ENCODE data around the gene OPN3. TPM values are rescaled to one million over a fixed set of nuclear protein-coding genes. Genes with fewer than 3 reads are reported as not detected.

The OPN3 gene
- total RNA-seq, 3 donors from 2014 or later, result 12.0 to 22.4 (median 16.1) TPM

DNA sequence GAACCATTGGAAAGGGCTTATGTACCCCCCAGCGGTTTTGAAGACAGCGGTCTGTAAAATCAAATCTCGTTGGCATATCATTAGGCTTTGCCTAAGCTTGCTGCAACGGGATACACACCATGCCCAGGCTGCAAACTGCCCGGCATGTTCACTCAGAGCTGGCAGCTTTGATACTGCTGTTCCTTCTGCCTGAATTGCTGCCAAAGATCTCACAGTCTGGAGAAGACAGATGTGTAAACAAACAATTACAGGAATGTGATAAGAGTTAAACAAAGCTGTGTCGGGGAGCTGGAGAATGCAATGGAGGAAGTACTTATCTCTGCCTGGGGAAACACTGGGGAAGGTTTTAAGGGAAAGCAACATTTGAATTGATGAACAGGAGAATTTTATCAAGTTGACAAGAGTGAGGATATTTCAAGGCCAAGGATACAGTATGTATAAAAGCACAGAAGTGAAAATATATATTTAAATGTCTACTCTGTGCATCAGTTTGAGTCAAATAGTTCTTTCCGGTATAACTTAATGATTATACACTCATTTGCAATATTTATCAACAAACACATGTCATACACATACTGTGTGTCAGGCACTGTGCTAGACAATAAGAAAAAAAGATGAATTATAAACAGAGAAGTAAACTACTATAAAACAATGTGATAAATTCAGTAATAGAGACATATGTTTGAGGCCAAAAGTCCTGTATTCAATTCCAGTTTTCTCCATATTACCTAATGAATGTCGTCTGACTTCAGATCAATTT, 29.9 kb downstream of the OPN3 start:
- Histone ChIP-seq H3K27me3 (no peaks in the 10 kb centered on the region), H3K4me1 (no peaks in the 10 kb centered on the region), H3K4me3 (no peak overlapping the region), H3K36me3 (no peaks in the 10 kb centered on the region), H3K27ac (no peak overlapping the region), H3K9me3 (no peaks in the 10 kb centered on the region)
- no peak for DNase-seq (ENCODE audit: low spot score in 2 of 2)
- intact Hi-C loops (cut with DNase I; ENCODE audit: low total_unique reads), result no loop called here
- TF ChIP-seq POLR2A (IDR thresholded peaks at IDR 0.05), result no peak
- TF ChIP-seq POLR2AphosphoS5 (IDR thresholded peaks at IDR 0.05), result no peak
- TF ChIP-seq, protein P1, sequence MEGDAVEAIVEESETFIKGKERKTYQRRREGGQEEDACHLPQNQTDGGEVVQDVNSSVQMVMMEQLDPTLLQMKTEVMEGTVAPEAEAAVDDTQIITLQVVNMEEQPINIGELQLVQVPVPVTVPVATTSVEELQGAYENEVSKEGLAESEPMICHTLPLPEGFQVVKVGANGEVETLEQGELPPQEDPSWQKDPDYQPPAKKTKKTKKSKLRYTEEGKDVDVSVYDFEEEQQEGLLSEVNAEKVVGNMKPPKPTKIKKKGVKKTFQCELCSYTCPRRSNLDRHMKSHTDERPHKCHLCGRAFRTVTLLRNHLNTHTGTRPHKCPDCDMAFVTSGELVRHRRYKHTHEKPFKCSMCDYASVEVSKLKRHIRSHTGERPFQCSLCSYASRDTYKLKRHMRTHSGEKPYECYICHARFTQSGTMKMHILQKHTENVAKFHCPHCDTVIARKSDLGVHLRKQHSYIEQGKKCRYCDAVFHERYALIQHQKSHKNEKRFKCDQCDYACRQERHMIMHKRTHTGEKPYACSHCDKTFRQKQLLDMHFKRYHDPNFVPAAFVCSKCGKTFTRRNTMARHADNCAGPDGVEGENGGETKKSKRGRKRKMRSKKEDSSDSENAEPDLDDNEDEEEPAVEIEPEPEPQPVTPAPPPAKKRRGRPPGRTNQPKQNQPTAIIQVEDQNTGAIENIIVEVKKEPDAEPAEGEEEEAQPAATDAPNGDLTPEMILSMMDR (IDR thresholded peaks at IDR 0.05), result no peak

DNA sequence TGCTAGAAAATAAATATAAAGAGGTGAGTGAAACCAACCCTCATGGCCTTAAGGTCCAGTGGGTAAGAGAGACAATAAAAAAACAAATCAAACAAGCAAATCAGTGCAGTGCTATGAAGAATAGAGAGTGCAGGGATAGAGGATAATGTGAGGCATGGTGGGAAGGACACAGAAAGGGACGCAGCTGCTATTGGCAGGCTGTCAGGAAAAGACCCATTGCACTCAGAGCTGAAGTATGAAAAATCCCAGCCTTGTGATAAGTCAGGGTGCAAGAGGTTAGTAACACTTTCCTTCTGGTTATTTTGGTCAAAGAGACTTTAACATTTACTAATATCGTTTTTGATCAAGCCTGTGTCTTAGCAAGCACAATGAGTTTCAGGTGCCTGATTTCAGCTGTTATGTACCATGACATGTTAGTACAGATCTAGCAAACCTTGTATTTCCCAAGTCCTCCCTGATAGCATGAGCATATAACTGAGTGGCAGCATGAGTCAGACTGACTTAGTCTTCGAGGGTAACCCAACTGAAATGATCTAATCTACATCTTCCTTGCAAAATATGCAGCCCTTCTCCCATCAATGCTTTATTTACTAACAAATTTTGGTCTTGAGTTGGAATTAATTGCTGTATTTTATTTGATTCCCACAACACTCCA, 31.7 kb downstream of the OPN3 start:
- no peak overlapping the region for H3K27ac ChIP-seq
- H3K9me3 ChIP-seq, result no peaks in the 10 kb centered on the region
- H3K4me1 ChIP-seq, result no peaks in the 10 kb centered on the region
- H3K36me3 ChIP-seq, result no peaks in the 10 kb centered on the region
- no peaks in the 10 kb centered on the region for H3K27me3 ChIP-seq
- DNase-seq (ENCODE audit: low spot score in 2 of 2), result no peak
- no peak for TF ChIP-seq POLR2AphosphoS5 (IDR thresholded peaks at IDR 0.05)
- no peak for TF ChIP-seq POLR2A (IDR thresholded peaks at IDR 0.05)
- TF ChIP-seq, protein P1 (IDR thresholded peaks at IDR 0.05), result no peak
- intact Hi-C loops (cut with DNase I; ENCODE audit: low total_unique reads), result no loop called here
- no peak overlapping the region for H3K4me3 ChIP-seq

DNA sequence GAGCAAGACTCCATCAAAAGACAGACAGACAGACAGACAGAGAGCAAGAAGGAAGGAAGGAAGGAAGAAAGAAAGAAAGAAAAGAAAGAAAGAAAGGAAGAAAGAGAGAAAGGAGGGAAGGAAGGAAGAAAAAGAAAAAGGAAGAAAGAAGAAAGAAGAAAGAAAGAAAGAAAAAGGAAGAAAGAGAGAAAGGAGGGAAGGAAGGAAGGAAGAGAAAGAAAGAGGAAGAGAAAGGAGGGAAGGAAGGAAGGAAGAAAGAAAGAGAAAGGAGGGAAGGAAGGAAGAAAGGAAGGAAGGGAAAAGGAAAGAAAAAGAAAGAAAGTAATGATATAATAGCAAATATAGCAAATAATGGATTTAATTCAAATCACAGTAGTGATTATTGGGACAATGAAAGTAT, 32.7 kb downstream of the OPN3 start:
- intact Hi-C loops (cut with DNase I; ENCODE audit: low total_unique reads), result no loop called here
- Histone ChIP-seq H3K27me3 (no peaks in the 10 kb centered on the region), H3K4me3 (no peak overlapping the region), H3K9me3 (no peaks in the 10 kb centered on the region), H3K36me3 (no peaks in the 10 kb centered on the region), H3K4me1 (no peaks in the 10 kb centered on the region), H3K27ac (no peak overlapping the region)
- TF ChIP-seq POLR2AphosphoS5 (IDR thresholded peaks at IDR 0.05), result no peak
- TF ChIP-seq POLR2A (IDR thresholded peaks at IDR 0.05), result no peak
- TF ChIP-seq, protein P1 (IDR thresholded peaks at IDR 0.05), result no peak
- no peak for DNase-seq (ENCODE audit: low spot score in 2 of 2)

DNA sequence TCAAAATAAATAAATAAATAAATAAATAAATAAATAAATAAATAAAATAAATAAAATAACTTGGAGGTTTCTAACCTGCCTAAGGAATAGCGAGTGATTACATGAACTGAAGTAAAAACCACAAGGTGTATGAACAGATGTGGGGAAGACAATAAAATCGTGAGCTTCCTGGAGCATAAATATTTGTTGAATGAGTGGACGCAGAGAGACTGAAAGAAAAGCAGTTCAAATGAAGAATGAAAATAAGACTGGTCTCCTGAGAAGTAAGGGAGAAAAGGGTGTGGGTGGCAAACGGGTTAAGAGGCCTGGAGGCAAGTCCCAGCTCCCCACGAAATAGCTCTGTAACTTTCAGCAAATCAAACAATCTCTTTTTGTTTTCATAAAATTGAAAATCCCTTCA, 33.6 kb downstream of the OPN3 start:
- Histone ChIP-seq H3K4me3 (no peak overlapping the region), H3K27me3 (no peaks in the 10 kb centered on the region), H3K36me3 (no peaks in the 10 kb centered on the region), H3K27ac (no peak overlapping the region), H3K9me3 (no peaks in the 10 kb centered on the region), H3K4me1 (no peaks in the 10 kb centered on the region)
- no peak for DNase-seq (ENCODE audit: low spot score in 2 of 2)
- intact Hi-C loops (cut with DNase I; ENCODE audit: low total_unique reads), result no loop called here
- TF ChIP-seq POLR2AphosphoS5 (IDR thresholded peaks at IDR 0.05), result no peak
- TF ChIP-seq, protein P1 (IDR thresholded peaks at IDR 0.05), result no peak
- TF ChIP-seq POLR2A (IDR thresholded peaks at IDR 0.05), result no peak

DNA sequence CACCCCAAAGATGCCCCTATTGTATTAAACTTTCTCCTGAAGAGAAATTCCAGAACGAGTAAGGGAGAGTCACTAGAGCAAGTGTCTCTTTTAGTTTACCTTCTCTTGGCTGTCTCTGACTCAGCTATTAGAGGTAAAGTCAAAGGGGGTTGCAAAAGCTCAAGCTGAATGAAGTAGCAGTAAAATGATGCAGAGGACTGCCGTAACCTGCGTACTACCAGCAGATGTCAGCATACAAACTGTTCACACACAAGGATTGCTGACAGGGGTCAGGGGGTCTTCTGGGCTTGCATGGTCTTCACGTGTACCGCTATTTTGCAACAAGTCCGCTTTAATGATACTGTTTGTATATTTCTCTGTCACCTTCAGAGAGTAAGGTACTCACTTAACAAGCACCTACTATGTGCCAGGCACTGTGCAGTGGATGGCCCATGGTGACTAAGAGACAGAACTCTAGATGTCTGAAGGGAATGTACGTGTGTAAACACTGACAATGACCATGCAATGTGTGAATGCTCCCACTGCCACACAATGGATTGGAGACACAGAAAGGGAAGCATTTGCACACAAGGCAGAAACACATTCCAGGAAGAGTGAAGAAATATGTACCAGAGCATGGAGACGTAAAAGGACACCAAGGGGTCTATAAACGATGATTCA, 34.9 kb downstream of the OPN3 start:
- Histone ChIP-seq H3K27ac (no peak overlapping the region), H3K36me3 (no peaks in the 10 kb centered on the region), H3K4me1 (no peaks in the 10 kb centered on the region), H3K4me3 (no peak overlapping the region), H3K27me3 (no peaks in the 10 kb centered on the region), H3K9me3 (no peaks in the 10 kb centered on the region)
- TF ChIP-seq, protein P1 (IDR thresholded peaks at IDR 0.05), result no peak
- no peak for TF ChIP-seq POLR2AphosphoS5 (IDR thresholded peaks at IDR 0.05)
- no peak for DNase-seq (ENCODE audit: low spot score in 2 of 2)
- intact Hi-C loops (cut with DNase I; ENCODE audit: low total_unique reads), result no loop called here

All from breast epithelium (tissue), 4 donors.